ENCODE data around the gene ICAM2. TPM values are rescaled to one million over a fixed set of nuclear protein-coding genes. Genes with fewer than 3 reads are reported as not detected.

ICAM2 gene
- total RNA-seq, 2 donors from 2014 or later: 16.2 to 16.3 TPM

GRCh38 chr17:63999680-64000531 lies 20.5 kb downstream of the ICAM2 start:
- Histone ChIP-seq H3K4me1 (peaks cover 17% of the 10 kb centered on the region), H3K9me3 (no peaks in the 10 kb centered on the region), H3K4me3 (no peak overlapping the region), H3K27me3 (peaks cover 0 to 6% of the 10 kb centered on the region in 2 donors), H3K27ac (no peak overlapping the region), H3K36me3 (replicated peaks in 1 of 2; ENCODE audit: insufficient read depth in 1 of 2, low read depth in 2 of 2) (no peaks in the 10 kb centered on the region)
- no peak for ATAC-seq
- intact Hi-C loops (cut with DNase I): no loop called here
- no peak for DNase-seq
- TF ChIP-seq POLR2A (IDR thresholded peaks at IDR 0.05): no peak
- peak in 1 of 7 experiments; percentile 30 for TF ChIP-seq CTCF (IDR thresholded peaks at IDR 0.05)
- WGBS, 2 donors: 72 to 78% methylated on average over 25 of the region's 25 CpGs

GRCh38 chr17:63998721-63999679 lies 21.4 kb downstream of the ICAM2 start:
- Histone ChIP-seq H3K4me3 (peak overlapping the region in 1 of 2 donors; percentile 35), H3K9me3 (no peaks in the 10 kb centered on the region), H3K4me1 (peaks cover 17% of the 10 kb centered on the region), H3K27me3 (peaks cover 0 to 6% of the 10 kb centered on the region in 2 donors), H3K27ac (no peak overlapping the region), H3K36me3 (replicated peaks in 1 of 2; ENCODE audit: insufficient read depth in 1 of 2, low read depth in 2 of 2) (no peaks in the 10 kb centered on the region)
- no peak for ATAC-seq
- DNase-seq: no peak
- 24 to 66% methylated on average over 6 to 30 of the region's 33 CpGs for WGBS, 2 donors
- intact Hi-C loops (cut with DNase I): no loop called here
- TF ChIP-seq POLR2A (IDR thresholded peaks at IDR 0.05) (no peak), CTCF (IDR thresholded peaks at IDR 0.05) (no peak)

- TF ChIP-seq POLR2A (IDR thresholded peaks at IDR 0.05) (no peak), CTCF (IDR thresholded peaks at IDR 0.05) (no peak)
- ATAC-seq (peak; percentile 60), DNase-seq (peak; percentile 70 to 80 (median 76))
- intact Hi-C loops (cut with DNase I): no loop called here
- Histone ChIP-seq H3K4me1 (peaks cover 17% of the 10 kb centered on the region), H3K9me3 (no peaks in the 10 kb centered on the region), H3K4me3 (peak within 1 kb of the TSS in 1 of 2 donors; percentile 35), H3K27me3 (peaks cover 0 to 6% of the 10 kb centered on the region in 2 donors), H3K27ac (peak within 1 kb of the TSS in 1 of 4 donors; percentile 20), H3K36me3 (replicated peaks in 1 of 2; ENCODE audit: insufficient read depth in 1 of 2, low read depth in 2 of 2) (no peaks in the 10 kb centered on the region)
- WGBS, 2 donors: 1 to 2% methylated on average over 22 to 38 of the region's 43 CpGs
Observed at GRCh38 chr17:63998050-63998720, 22.2 kb downstream of the ICAM2 start, which contains the start of gene PRR29. TSS of gene PRR29 (plus strand) at chr17:63998351. CDS start at chr17:63998365, 14 bp downstream.

GRCh38 chr17:63997341-63998048 lies 22.9 kb downstream of the ICAM2 start:
- 18 to 34% methylated on average over 11 to 19 of the region's 19 CpGs for WGBS, 2 donors

More at GRCh38 chr17:63997341-63998048, 22.9 kb downstream of the ICAM2 start:
- Histone ChIP-seq H3K27me3 (peaks cover 0 to 6% of the 10 kb centered on the region in 2 donors), H3K27ac (peak overlapping the region in 1 of 4 donors; percentile 20), H3K36me3 (replicated peaks in 1 of 2; ENCODE audit: insufficient read depth in 1 of 2, low read depth in 2 of 2) (no peaks in the 10 kb centered on the region), H3K4me1 (peaks cover 17% of the 10 kb centered on the region), H3K9me3 (no peaks in the 10 kb centered on the region), H3K4me3 (no peak overlapping the region)
- DNase-seq (no peak), ATAC-seq (peak; percentile 40)
- intact Hi-C loops (cut with DNase I): no loop called here
- no peak for TF ChIP-seq CTCF (IDR thresholded peaks at IDR 0.05)
- no peak for TF ChIP-seq POLR2A (IDR thresholded peaks at IDR 0.05)
